HG03521 (cell line): ENCODE data around the gene KIAA1586.

ENCODE experiments used
- ATAC-seq: cut with Tn5 transposase; IDR thresholded peaks from one replicate; pipeline ENCODE4 v1.9.1; 2021; ENCODE audit warnings: mild to moderate bottlenecking, moderate library complexity; ENCODE audit not compliant: unreplicated experiment

The KIAA1586 gene

DNA sequence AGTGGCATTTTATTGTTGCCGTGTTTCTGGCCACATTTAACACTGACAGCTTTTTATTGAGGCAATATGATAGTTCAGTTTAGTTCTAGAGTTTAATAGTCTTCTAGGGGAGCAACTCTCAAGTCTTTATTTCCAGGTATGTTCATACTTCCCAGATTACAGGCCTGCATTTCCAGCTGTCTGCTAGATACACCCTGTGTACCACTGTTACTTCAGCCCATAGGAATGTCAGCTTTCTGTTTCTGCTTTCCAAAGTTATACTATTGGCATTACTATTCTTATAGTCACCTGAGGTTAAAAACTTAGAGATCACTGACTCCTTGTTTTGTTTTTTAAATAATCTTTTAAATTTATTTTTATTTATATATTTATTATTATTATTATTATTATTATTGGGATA, 51.1 kb downstream of the KIAA1586 start:
- ATAC-seq = no peak

DNA sequence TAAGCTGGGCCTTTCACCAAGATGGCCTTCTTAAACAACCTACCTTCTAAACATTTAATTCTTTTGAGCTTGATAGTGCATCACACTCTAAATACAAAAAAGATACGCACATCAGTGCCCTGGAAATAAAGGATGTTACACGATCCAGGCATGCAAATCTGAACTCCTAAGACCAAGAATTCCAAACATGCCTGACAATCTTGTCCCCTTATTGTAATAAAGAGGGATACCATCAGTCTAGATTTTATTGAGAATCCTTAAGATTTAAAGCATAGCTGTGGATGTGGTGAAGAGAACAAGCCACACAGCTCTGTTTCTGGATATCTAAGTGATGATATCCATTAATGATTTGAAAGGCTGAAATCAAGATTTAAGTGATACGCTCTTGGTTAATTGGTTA, 56.5 kb downstream of the KIAA1586 start:
- ATAC-seq = no peak

DNA sequence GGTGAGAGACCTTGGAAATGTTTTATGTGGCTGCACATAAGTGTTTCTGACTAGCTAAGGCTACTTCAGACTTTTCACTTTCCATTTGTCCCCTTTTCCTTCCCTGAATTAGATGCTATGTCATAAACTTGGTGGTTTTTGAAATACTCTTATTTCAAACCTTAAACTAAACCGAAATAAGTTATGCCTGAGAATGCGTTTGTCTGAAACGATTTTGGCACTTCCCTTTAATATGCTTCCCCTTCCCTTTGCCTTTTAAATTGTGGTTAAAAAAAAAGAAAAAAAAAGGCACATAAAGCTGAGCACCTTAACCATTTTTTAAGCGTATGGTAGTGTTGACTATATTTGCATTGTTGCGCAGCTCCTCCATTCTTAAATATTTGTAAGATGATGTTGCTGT, 57.8 kb downstream of the KIAA1586 start:
- no peak for ATAC-seq
